CD4-positive, CD25-positive, alpha-beta regulatory T cell (primary cell): ENCODE results near the gene CDON. TPM values are rescaled to one million over a fixed set of nuclear protein-coding genes. Genes with fewer than 3 reads are reported as not detected.

ENCODE experiments used
- ATAC-seq, 2 donors: fragments of 150-1000 bp; cut with Tn5 transposase; one replicate each; pipeline ENCODE4 v1.10.0; 2021; ENCODE audit warnings: low read depth in 2 of 2, moderate number of reproducible peaks in 2 of 2, moderate library complexity in 1 of 2
- DNase-seq, 3 donors: peaks; one replicate each; pipeline versions ENCODE4 v3.0.0 to v3.0.0-alpha.2; 2012 to 2022; ENCODE audit warnings: mixed read lengths in 1 of 3
- H3K27ac ChIP-seq: one replicate; pipeline ENCODE4 v1.7.0; 2013; ENCODE audit warnings: mild to moderate bottlenecking, low read length; ENCODE audit not compliant: insufficient read depth, poor library complexity, severe bottlenecking
- H3K27me3 ChIP-seq: one replicate; pipeline ENCODE4 v1.7.0; 2013; ENCODE audit warnings: low read length; ENCODE audit not compliant: control insufficient read depth, insufficient read depth
- H3K36me3 ChIP-seq: one replicate; pipeline ENCODE4 v1.7.0; 2013; ENCODE audit warnings: mild to moderate bottlenecking, low read length, moderate library complexity; ENCODE audit not compliant: control insufficient read depth, insufficient read depth
- H3K4me1 ChIP-seq: 2 replicates; pipeline ENCODE4 v1.7.0; 2013; ENCODE audit warnings: mild to moderate bottlenecking, low read length; ENCODE audit not compliant: insufficient read depth, control insufficient read depth, poor library complexity, severe bottlenecking
- H3K4me3 ChIP-seq: one replicate; pipeline ENCODE4 v1.7.0; 2013; ENCODE audit warnings: low read depth, mild to moderate bottlenecking, low read length, moderate library complexity
- H3K9me3 ChIP-seq, 2 experiments: 1 replicate in 1 of 2; 2 replicates in 1 of 2; pipeline ENCODE4 v1.7.0; 2013; ENCODE audit warnings: low read length in 2 of 2, mild to moderate bottlenecking in 1 of 2, moderate library complexity in 1 of 2; ENCODE audit not compliant: control insufficient read depth in 2 of 2
- H3K27ac Mint-ChIP-seq, 3 donors: one replicate each; pipeline ENCODE4 v1.8.0; 2020 to 2022; ENCODE audit warnings: mild to moderate bottlenecking in 3 of 3, mixed read lengths in 3 of 3, moderate library complexity in 2 of 3
- H3K27me3 Mint-ChIP-seq: one replicate; pipeline ENCODE4 v1.8.0; 2022; ENCODE audit warnings: mild to moderate bottlenecking, mixed read lengths
- H3K36me3 Mint-ChIP-seq: one replicate; pipeline ENCODE4 v1.8.0; 2020; ENCODE audit warnings: mixed read lengths
- H3K4me1 Mint-ChIP-seq, 4 donors: one replicate each; pipeline ENCODE4 v1.8.0; 2020 to 2022; ENCODE audit warnings: mixed read lengths in 4 of 4, mild to moderate bottlenecking in 1 of 4
- H3K4me3 Mint-ChIP-seq, 4 donors: one replicate each; pipeline ENCODE4 v1.8.0; 2020 to 2022; ENCODE audit warnings: mild to moderate bottlenecking in 4 of 4, mixed read lengths in 4 of 4, moderate library complexity in 3 of 4
- H3K9me3 Mint-ChIP-seq, 7 donors: one replicate each; pipeline ENCODE4 v1.8.0; 2020 to 2022; ENCODE audit warnings: mixed read lengths in 7 of 7, mild to moderate bottlenecking in 3 of 7, moderate library complexity in 2 of 7
- polyA plus RNA-seq, 4 donors: library from polyadenylated mRNA; unstranded; fragments of 300-500 nt; fragmentation: Illumina TruSeq; gene quantifications; one replicate each; pipeline ENCODE4 v1.2.3, GENCODE V29; 2021
- total RNA-seq: library from RNA; stranded (reverse); gene quantifications from one replicate; pipeline ENCODE4 v1.2.3, GENCODE V29; 2022

The CDON gene
- total and polyA plus RNA-seq, 5 donors from 2014 or later, result 0.10 to 2.1 (median 0.87) TPM; not detected in 1

GRCh38 chr11:126082251-126083109 lies 19.8 kb upstream of the CDON start:
- DNase-seq (no peak), ATAC-seq (no peak)
- peaks cover 4% of the 10 kb centered on the region for H3K27me3 Mint-ChIP-seq
- Histone ChIP-seq H3K27me3 (no peaks in the 10 kb centered on the region), H3K36me3 (no peaks in the 10 kb centered on the region), H3K4me1 (peaks cover 16% of the 10 kb centered on the region), H3K4me3 (no peak overlapping the region), H3K9me3 (no peaks in the 10 kb centered on the region), H3K27ac (no peak overlapping the region)
- peak overlapping the region in 2 of 3 donors; percentile 48 to 92 for H3K27ac Mint-ChIP-seq
- peaks cover 0 to 26% (median 17%) of the 10 kb centered on the region in 4 donors for H3K4me1 Mint-ChIP-seq
- no peaks in the 10 kb centered on the region for H3K36me3 Mint-ChIP-seq
- H3K4me3 Mint-ChIP-seq, result no peak overlapping the region
- H3K9me3 Mint-ChIP-seq, result no peaks in the 10 kb centered on the region

DNA sequence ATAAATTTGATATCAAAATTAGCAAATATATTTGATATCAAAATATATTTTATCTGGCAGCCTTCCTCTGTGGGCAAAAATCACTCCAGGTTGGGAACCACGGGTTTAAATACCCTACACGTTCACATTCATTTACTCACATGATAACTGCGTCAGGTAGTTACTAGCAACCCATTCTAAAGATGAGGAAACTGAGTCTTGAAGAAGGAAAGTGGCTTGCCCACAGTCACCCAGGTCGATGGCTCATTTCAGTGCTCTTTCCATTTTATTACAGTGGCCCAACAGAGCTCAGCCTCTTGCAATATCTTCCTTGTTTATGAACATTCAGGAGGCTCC lies 19.2 kb upstream of the CDON start:
- Histone ChIP-seq H3K4me3 (no peak overlapping the region), H3K9me3 (no peaks in the 10 kb centered on the region), H3K27me3 (no peaks in the 10 kb centered on the region), H3K4me1 (peaks cover 16% of the 10 kb centered on the region), H3K27ac (no peak overlapping the region), H3K36me3 (no peaks in the 10 kb centered on the region)
- ATAC-seq (no peak), DNase-seq (no peak)
- Mint-ChIP-seq H3K27me3 (peaks cover 5% of the 10 kb centered on the region), H3K4me1 (peaks cover 0 to 26% (median 17%) of the 10 kb centered on the region in 4 donors), H3K36me3 (no peaks in the 10 kb centered on the region), H3K9me3 (no peaks in the 10 kb centered on the region), H3K4me3 (no peak overlapping the region), H3K27ac (no peak overlapping the region)

GRCh38 chr11:126080161-126080941 lies 17.7 kb upstream of the CDON start:
- H3K27ac Mint-ChIP-seq, result no peak overlapping the region
- H3K4me3 Mint-ChIP-seq, result no peak overlapping the region
- Histone ChIP-seq H3K27me3 (no peaks in the 10 kb centered on the region), H3K4me1 (peaks cover 16% of the 10 kb centered on the region), H3K4me3 (no peak overlapping the region), H3K9me3 (no peaks in the 10 kb centered on the region), H3K36me3 (no peaks in the 10 kb centered on the region), H3K27ac (no peak overlapping the region)
- H3K36me3 Mint-ChIP-seq, result no peaks in the 10 kb centered on the region
- H3K27me3 Mint-ChIP-seq, result peaks cover 5% of the 10 kb centered on the region
- no peak for ATAC-seq
- H3K4me1 Mint-ChIP-seq, result peaks cover 0 to 23% (median 17%) of the 10 kb centered on the region in 4 donors
- H3K9me3 Mint-ChIP-seq, result no peaks in the 10 kb centered on the region
- no peak for DNase-seq

- H3K4me3 Mint-ChIP-seq, result no peak overlapping the region
- peaks cover 0 to 18% (median 13%) of the 10 kb centered on the region in 4 donors for H3K4me1 Mint-ChIP-seq
- no peak overlapping the region for H3K27ac Mint-ChIP-seq
- H3K27me3 Mint-ChIP-seq, result peaks cover 5% of the 10 kb centered on the region
- ATAC-seq, result no peak
- H3K27me3 ChIP-seq, result no peaks in the 10 kb centered on the region
- DNase-seq, result no peak
- no peak overlapping the region for H3K4me3 ChIP-seq
- no peaks in the 10 kb centered on the region for H3K9me3 ChIP-seq
- no peaks in the 10 kb centered on the region for H3K9me3 Mint-ChIP-seq
- H3K36me3 ChIP-seq, result no peaks in the 10 kb centered on the region
- H3K4me1 ChIP-seq, result peaks cover 15% of the 10 kb centered on the region
- no peaks in the 10 kb centered on the region for H3K36me3 Mint-ChIP-seq
- H3K27ac ChIP-seq, result no peak overlapping the region
These were observed 17.0 kb upstream of the CDON start for GRCh38 chr11:126079621-126080124.

DNA sequence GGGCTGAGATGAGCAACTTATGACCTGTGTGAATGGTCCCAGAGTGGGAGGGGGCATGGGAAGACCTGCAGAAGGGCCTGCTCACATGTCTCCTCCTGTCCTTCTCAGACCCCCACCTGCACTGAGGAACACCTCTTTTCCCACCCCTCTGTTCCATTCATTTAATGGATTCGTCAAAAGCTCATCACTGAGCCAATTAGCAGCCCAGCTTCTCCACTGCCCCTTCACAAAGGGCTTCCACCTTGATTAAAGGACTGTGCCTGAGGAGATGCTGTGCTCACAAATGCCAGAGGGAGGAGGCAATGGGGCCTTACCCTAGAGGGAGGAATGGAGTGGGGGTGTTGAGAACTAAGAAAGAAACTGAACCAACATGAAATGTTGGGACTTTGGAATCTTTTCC lies 14.0 kb upstream of the CDON start:
- Mint-ChIP-seq H3K27ac (no peak overlapping the region), H3K36me3 (no peaks in the 10 kb centered on the region), H3K9me3 (no peaks in the 10 kb centered on the region), H3K4me1 (no peaks in the 10 kb centered on the region), H3K27me3 (peaks cover 5% of the 10 kb centered on the region), H3K4me3 (no peak overlapping the region)
- ATAC-seq, result no peak
- no peak overlapping the region for H3K27ac ChIP-seq
- H3K4me3 ChIP-seq, result no peak overlapping the region
- H3K4me1 ChIP-seq, result no peaks in the 10 kb centered on the region
- H3K9me3 ChIP-seq, result no peaks in the 10 kb centered on the region
- H3K36me3 ChIP-seq, result no peaks in the 10 kb centered on the region
- DNase-seq, result no peak
- peaks cover 3% of the 10 kb centered on the region for H3K27me3 ChIP-seq

GRCh38 chr11:126072801-126073594 lies 10.3 kb upstream of the CDON start:
- Histone ChIP-seq H3K9me3 (no peaks in the 10 kb centered on the region), H3K27me3 (peaks cover 3% of the 10 kb centered on the region), H3K27ac (no peak overlapping the region), H3K36me3 (no peaks in the 10 kb centered on the region), H3K4me1 (no peaks in the 10 kb centered on the region), H3K4me3 (no peak overlapping the region)
- Mint-ChIP-seq H3K4me3 (no peak overlapping the region), H3K27ac (no peak overlapping the region), H3K27me3 (peaks cover 5% of the 10 kb centered on the region), H3K36me3 (no peaks in the 10 kb centered on the region), H3K4me1 (no peaks in the 10 kb centered on the region), H3K9me3 (no peaks in the 10 kb centered on the region)
- DNase-seq (no peak), ATAC-seq (no peak)

DNA sequence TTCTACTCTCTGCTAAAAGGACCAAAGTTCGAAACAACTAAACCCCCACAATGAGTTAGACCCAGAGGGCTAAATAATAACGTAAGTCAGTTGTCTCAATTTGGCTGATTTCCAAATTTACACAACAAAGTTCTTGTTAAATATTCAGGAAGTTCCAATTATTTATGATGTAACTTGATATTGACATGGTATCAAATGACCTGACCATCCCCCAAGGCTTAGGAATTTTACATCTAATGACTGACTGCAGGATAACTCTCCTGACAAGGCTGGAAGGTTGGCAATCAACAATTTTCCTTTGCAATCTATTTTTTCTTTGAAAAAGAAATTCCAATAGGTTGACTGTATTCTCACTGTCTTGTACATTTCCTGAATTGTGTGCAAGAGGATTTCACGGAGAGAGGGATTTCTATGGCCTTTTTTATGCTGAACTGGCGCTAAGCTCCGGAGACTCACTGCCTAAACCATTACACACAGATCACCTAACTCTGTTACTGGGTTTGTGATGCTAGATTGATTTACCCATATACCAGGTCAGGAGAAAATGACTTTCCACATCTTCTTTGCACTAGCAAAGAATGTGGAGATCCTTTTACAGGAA lies 9.6 kb upstream of the CDON start:
- peaks cover 3% of the 10 kb centered on the region for H3K27me3 ChIP-seq
- no peaks in the 10 kb centered on the region for H3K4me1 ChIP-seq
- Mint-ChIP-seq H3K9me3 (no peaks in the 10 kb centered on the region), H3K4me3 (no peak overlapping the region), H3K27ac (no peak overlapping the region), H3K36me3 (no peaks in the 10 kb centered on the region), H3K4me1 (no peaks in the 10 kb centered on the region), H3K27me3 (peaks cover 6% of the 10 kb centered on the region)
- H3K9me3 ChIP-seq, result no peaks in the 10 kb centered on the region
- H3K36me3 ChIP-seq, result no peaks in the 10 kb centered on the region
- H3K4me3 ChIP-seq, result no peak overlapping the region
- DNase-seq, result no peak
- H3K27ac ChIP-seq, result no peak overlapping the region
- ATAC-seq, result no peak
